ENCODE measurements around the gene FILIP1L. TPM values are rescaled to one million over a fixed set of nuclear protein-coding genes. Genes with fewer than 3 reads are reported as not detected.

Gene FILIP1L
- total and polyA plus RNA-seq, 2 of the 4 experiments (the other 2 are of a cell fraction): 11.5 to 19.9 TPM

- no peak overlapping the region for H2AK9ac ChIP-seq (replicated peaks; ENCODE audit: low read depth, low read length, poor library complexity)
- peak overlapping the region; percentile 99 for H4K5ac ChIP-seq (ENCODE audit: low read depth, low read length)
- peak overlapping the region; percentile 25 for H2AFZ ChIP-seq (replicated peaks; ENCODE audit: low read length, poor library complexity)
- H3K9ac ChIP-seq (ENCODE audit: low read depth, low read length): peak overlapping the region; percentile 88
- BruUV-seq (replicated peaks): no TSS peak
- H2BK15ac ChIP-seq (ENCODE audit: low read depth, low read length): peak overlapping the region; percentile 99
- H3K18ac ChIP-seq (ENCODE audit: low read depth, low read length): peak overlapping the region; percentile 99
- CTCF ChIA-PET: interaction anchor here (1.7 kb wide), 1 partner anchor 190 kb away, joined by 5 read pairs; no protein-coding TSS in a partner anchor
- TF ChIP-seq SMC3 (IDR thresholded peaks at IDR 0.05; ENCODE audit: low read depth, low read length): no peak
- TF ChIP-seq CEBPB (IDR thresholded peaks at IDR 0.05; ENCODE audit: low read depth, low read length): peak; percentile 89
- H2BK20ac ChIP-seq (ENCODE audit: low read depth, low read length): peak overlapping the region; percentile 100
- H3K14ac ChIP-seq (replicated peaks; ENCODE audit: low read depth, low read length): peak overlapping the region; percentile 100
- peaks cover 3% of the 10 kb centered on the region; the same call in 1 of the 2 replicates for H3K9me1 ChIP-seq (ENCODE audit: insufficient read depth, low read length)
- peak overlapping the region; percentile 92 to 97 for H4K8ac ChIP-seq (ENCODE audit: low read depth in 2 of 2, low read length in 2 of 2)
- H3K4ac ChIP-seq (ENCODE audit: low read depth, low read length): peak overlapping the region; percentile 99
- no peaks in the 10 kb centered on the region for H3K9me3 ChIP-seq (ENCODE audit: control insufficient read depth, insufficient read depth, low read length)
- POLR2A ChIA-PET (ENCODE audit: unreplicated experiment): interaction anchor here (0.6 to 1.3 kb wide), 13 partner anchors 7 to 576 kb away, joined by 3 to 12 read pairs (median 3); no protein-coding TSS in a partner anchor
- H3K27me3 ChIP-seq (ENCODE audit: control insufficient read depth, insufficient read depth, low read length): no peaks in the 10 kb centered on the region
- H2BK5ac ChIP-seq (ENCODE audit: low read depth, low read length, poor library complexity, severe bottlenecking): peak overlapping the region; percentile 100
- DNase-seq (peak; percentile 90), ATAC-seq (ENCODE audit: low read depth) (peak; percentile 70)
- peak overlapping the region; percentile 97 for H3K4me2 ChIP-seq (ENCODE audit: low read depth, low read length)
- peak overlapping the region; percentile 98 for H3K27ac ChIP-seq (ENCODE audit: insufficient read depth, low read length)
- H3K4me1 ChIP-seq (ENCODE audit: control insufficient read depth, insufficient read depth, low read length): peaks cover 12% of the 10 kb centered on the region
- peak overlapping the region; percentile 100 for H2BK120ac ChIP-seq (ENCODE audit: low read depth, low read length)
- H4K20me1 ChIP-seq (ENCODE audit: insufficient read depth, low read length): no peaks in the 10 kb centered on the region
- peaks cover 0 to 20% of the 10 kb centered on the region in 2 experiments; a peak in 2 of 4 replicates for H3K79me1 ChIP-seq (ENCODE audit: low read depth in 1 of 2, low read length in 2 of 2)
- no peaks in the 10 kb centered on the region for H3K36me3 ChIP-seq (ENCODE audit: control insufficient read depth, insufficient read depth, low read length)
- dilution Hi-C loops (cut with HindIII; ENCODE audit: low sequenced_read_pairs, unreplicated experiment) (no loop called here), in situ Hi-C loops (cut with MboI; ENCODE audit: low sequenced_read_pairs) (loop anchor here (10.0 to 25.0 kb wide), 3 partner anchors 102 to 202 kb away; no protein-coding TSS in a partner anchor), intact Hi-C loops (cut with micrococcal nuclease) (no loop called here)
- H3K4me3 ChIP-seq (ENCODE audit: insufficient read depth, low read depth, low read length): peak overlapping the region; percentile 38; the same call in 1 of the 2 replicates
- H3K56ac ChIP-seq (ENCODE audit: extremely low read depth, insufficient read depth, low read length): peak overlapping the region; percentile 96
- peak overlapping the region; percentile 99 for H4K91ac ChIP-seq (ENCODE audit: insufficient read depth, low read depth, low read length)
- peak overlapping the region; percentile 99 for H3K23ac ChIP-seq (ENCODE audit: low read depth, low read length)
- H2AK5ac ChIP-seq (ENCODE audit: low read depth, low read length): peak overlapping the region; percentile 87
- no CpG with 5 or more reads among the region's 7 CpGs for WGBS, 2 experiments (ENCODE audit: extremely low coverage in 2 of 2, insufficient read length in 1 of 2)
These were observed 50.3 kb downstream of the FILIP1L start for GRCh38 chr3:100063929-100064461.

Measured in IMR-90 (cell line).